Esophagus (tissue), 2 donors: ENCODE data around the gene GNB1L. TPM values are rescaled to one million over a fixed set of nuclear protein-coding genes. Genes with fewer than 3 reads are reported as not detected.

Source experiments
- H3K27ac ChIP-seq, 2 donors: one replicate each; pipeline ENCODE4 v1.5.1; 2013; ENCODE audit warnings: low read depth in 2 of 2, mild to moderate bottlenecking in 2 of 2, inconsistent platforms in 1 of 2, low read length in 1 of 2, moderate library complexity in 1 of 2
- H3K27me3 ChIP-seq, 2 donors: one replicate each; pipeline ENCODE4 v1.6.1; 2013; ENCODE audit warnings: low read length in 2 of 2, control low read depth in 1 of 2, mild to moderate bottlenecking in 1 of 2; ENCODE audit not compliant: insufficient read depth in 2 of 2, control insufficient read depth in 1 of 2
- H3K36me3 ChIP-seq, 2 donors: one replicate each; pipeline ENCODE4 v1.6.1; 2013; ENCODE audit warnings: low read length in 1 of 2; ENCODE audit not compliant: control insufficient read depth in 2 of 2, insufficient read depth in 2 of 2
- H3K4me1 ChIP-seq, 2 donors: one replicate each; pipeline ENCODE4 v1.6.1; 2013; ENCODE audit warnings: low read length in 1 of 2; ENCODE audit not compliant: control insufficient read depth in 2 of 2, insufficient read depth in 2 of 2
- H3K4me3 ChIP-seq, 2 donors: one replicate each; pipeline ENCODE4 v1.5.1; 2013; ENCODE audit warnings: low read length in 2 of 2, mild to moderate bottlenecking in 2 of 2, low read depth in 1 of 2, moderate library complexity in 1 of 2
- H3K9me3 ChIP-seq, 2 donors: one replicate each; pipeline ENCODE4 v1.6.1; 2013; ENCODE audit warnings: mild to moderate bottlenecking in 2 of 2, low read depth in 1 of 2, low read length in 1 of 2, moderate library complexity in 1 of 2; ENCODE audit not compliant: control insufficient read depth in 2 of 2, insufficient read depth in 1 of 2
- WGBS, 2 donors: extraction: QIAGEN DNeasy Blood & Tissue Kit; methylation state at CpG; one replicate each; pipeline ENCODE4 v1.1.7; 2013; 5-methylcytosine and 5-hydroxymethylcytosine counted together
- polyA plus RNA-seq, 2 donors: library from polyadenylated mRNA; stranded (reverse); fragments of 200-250 nt; gene quantifications; one replicate each; pipeline ENCODE4 v1.2.3, GENCODE V29; 2013
- donor health status: healthy with polysubstance abuse.
- donor health status: Bipolar disorder and iron deficiency.

Gene GNB1L
- polyA plus RNA-seq, 2 donors: 4.7 to 6.6 TPM

- Histone ChIP-seq H3K27me3 (no peaks in the 10 kb centered on the region), H3K4me1 (peaks cover 2 to 12% of the 10 kb centered on the region in 2 donors), H3K36me3 (peaks cover 0 to 4% of the 10 kb centered on the region in 2 donors), H3K27ac (no peak overlapping the region), H3K4me3 (no peak overlapping the region), H3K9me3 (no peaks in the 10 kb centered on the region)
- 76 to 84% methylated on average over 36 of the region's 36 CpGs for WGBS, 2 donors
These were observed 42.6 kb downstream of the GNB1L start for GRCh38 chr22:19811811-19812771.

- no peaks in the 10 kb centered on the region for H3K9me3 ChIP-seq
- H3K27me3 ChIP-seq: no peaks in the 10 kb centered on the region
- no peak overlapping the region for H3K4me3 ChIP-seq
- WGBS, 2 donors: 78 to 85% methylated on average over 12 of the region's 12 CpGs
- H3K4me1 ChIP-seq: peaks cover 3 to 21% of the 10 kb centered on the region in 2 donors
- no peak overlapping the region for H3K27ac ChIP-seq
- peaks cover 0 to 7% of the 10 kb centered on the region in 2 donors for H3K36me3 ChIP-seq
These were observed 43.5 kb downstream of the GNB1L start for GRCh38 chr22:19811211-19811621.

GRCh38 chr22:19810381-19811201, 44.1 kb downstream of the GNB1L start:
- H3K4me1 ChIP-seq: peaks cover 5 to 27% of the 10 kb centered on the region in 2 donors
- 60 to 71% methylated on average over 22 to 23 of the region's 23 CpGs for WGBS, 2 donors

GRCh38 chr22:19809741-19810140, 44.9 kb downstream of the GNB1L start:
- Histone ChIP-seq H3K36me3 (peaks cover 0 to 9% of the 10 kb centered on the region in 2 donors), H3K27me3 (no peaks in the 10 kb centered on the region), H3K4me1 (peaks cover 5 to 24% of the 10 kb centered on the region in 2 donors), H3K4me3 (no peak overlapping the region), H3K27ac (no peak overlapping the region), H3K9me3 (no peaks in the 10 kb centered on the region)
- WGBS, 2 donors: 89 to 92% methylated on average over 3 of the region's 3 CpGs

More at GRCh38 chr22:19810381-19811201, 44.1 kb downstream of the GNB1L start:
- Histone ChIP-seq H3K27me3 (no peaks in the 10 kb centered on the region), H3K9me3 (no peaks in the 10 kb centered on the region), H3K27ac (no peak overlapping the region), H3K4me3 (no peak overlapping the region), H3K36me3 (peaks cover 0 to 9% of the 10 kb centered on the region in 2 donors)

DNA sequence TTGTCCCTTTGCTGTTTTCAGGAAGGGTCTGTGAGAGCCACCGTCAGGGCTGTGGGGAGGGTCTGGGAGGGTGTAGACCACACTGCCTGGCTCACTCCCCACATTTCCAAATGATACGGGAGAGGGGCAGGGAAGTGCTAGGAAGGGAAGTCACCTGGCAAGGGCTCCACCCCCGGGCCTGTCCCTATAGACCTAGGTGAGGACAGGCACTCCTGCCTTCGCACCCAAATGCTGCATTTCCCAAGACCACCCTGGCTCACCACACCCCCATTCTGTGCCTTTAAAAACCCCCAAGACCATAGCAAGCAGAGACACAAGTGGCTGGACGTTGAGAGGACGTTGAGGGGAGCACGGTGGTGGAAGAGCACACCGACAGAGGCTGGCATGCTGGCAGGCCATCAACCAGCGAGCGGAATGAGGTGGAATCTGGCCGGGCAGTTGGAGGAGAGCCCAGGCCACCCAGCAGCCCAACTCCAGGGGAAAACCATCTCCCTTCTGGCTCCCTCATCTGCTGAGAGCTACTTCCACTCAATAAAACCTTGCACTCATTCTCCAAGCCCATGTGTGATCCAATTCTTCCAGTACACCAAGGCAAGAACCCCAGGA, 45.7 kb downstream of the GNB1L start:
- WGBS, 2 donors: 82 to 85% methylated on average over 11 of the region's 11 CpGs
- Histone ChIP-seq H3K36me3 (peaks cover 0 to 9% of the 10 kb centered on the region in 2 donors), H3K4me3 (no peak overlapping the region), H3K4me1 (peaks cover 5 to 24% of the 10 kb centered on the region in 2 donors), H3K9me3 (no peaks in the 10 kb centered on the region), H3K27me3 (no peaks in the 10 kb centered on the region), H3K27ac (no peak overlapping the region)

DNA sequence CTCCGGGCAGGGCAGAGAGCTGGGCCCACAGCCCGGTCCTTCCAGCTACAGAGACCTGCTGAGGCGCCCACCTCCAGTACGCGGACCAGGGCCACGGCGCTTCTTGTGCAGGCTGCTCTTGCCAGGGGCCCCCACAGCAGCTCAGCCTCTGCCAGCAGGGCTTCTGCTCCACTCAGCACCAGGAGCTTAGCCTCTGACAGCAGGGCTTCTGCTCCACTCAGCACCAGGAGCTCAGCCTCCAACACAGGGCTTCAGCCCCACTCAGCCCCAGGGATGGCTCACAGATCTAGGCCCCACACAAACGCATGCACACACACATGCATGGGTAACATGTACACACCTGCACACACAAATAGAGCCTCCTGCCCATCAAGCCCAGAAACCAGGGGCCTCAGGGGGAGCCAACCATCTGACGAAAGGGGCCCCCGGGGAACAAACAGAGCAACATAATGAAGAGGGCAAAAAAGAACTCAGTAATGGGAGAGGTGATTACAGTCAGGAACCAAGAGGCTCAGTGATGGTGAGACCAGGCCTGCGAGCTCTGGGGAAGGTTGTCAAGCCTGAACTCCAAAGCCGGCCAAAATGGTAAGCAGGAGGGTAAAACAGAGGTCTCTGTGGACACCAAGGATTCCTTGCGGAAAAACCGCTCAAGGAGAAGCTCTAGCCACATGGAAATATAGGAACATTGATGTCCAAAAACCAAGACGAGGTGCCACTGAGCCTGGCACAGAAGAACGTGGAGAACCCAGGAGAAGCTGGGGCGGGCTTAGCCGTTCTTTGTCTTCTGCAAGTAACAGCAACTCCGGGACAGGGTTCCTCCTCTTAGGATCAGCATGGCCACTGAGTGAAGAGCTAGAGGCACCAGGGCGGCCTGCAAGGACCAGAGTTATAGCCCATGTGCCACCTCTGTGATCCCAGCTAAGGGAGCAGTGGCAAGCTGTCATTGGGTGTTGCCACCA, 46.5 kb downstream of the GNB1L start:
- whole genome bisulfite sequencing, 2 donors: 93 to 94% methylated on average over 20 of the region's 20 CpGs
- Histone ChIP-seq H3K4me1 (peaks cover 5 to 30% of the 10 kb centered on the region in 2 donors), H3K4me3 (no peak overlapping the region)

DNA sequence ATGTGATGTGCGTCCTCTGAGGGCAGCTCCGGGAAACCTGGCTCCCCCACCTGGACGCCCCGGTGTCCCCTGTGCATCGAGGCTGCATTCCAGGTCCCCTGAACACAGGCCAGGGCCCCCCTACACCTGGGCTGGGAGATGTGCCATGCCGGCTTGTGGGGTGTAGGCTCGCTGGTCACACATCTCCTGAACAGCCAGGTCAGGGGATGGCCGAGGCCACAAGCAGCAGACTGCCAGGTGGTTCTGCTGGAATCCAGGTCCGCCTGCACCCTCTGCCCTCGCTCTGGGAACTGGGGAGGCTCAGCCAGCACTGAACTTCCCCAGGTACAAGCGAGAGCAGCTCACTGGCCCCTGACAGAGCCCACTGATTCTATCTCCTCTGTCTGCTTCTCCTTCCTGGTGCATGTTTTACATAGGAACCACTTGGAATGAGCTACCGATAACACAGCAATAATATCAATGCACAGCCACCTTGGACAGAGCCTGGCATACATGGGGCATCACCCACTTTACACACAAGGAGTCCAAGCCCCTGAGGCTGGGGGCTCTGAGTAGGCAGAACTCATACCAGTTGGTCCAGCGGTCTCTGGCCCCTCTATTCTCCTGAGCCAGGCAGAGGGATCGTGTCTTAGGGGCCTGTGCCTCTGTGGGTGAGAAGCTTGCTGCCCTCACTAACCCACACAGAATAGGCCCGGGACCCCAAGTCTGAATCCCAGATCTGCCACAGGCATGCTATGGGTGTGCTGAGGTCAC, 47.3 kb downstream of the GNB1L start:
- Histone ChIP-seq H3K27ac (peak overlapping the region; percentile 26 to 56), H3K4me3 (no peak overlapping the region), H3K27me3 (no peaks in the 10 kb centered on the region), H3K9me3 (no peaks in the 10 kb centered on the region), H3K36me3 (peaks cover 0 to 6% of the 10 kb centered on the region in 2 donors), H3K4me1 (peaks cover 5 to 30% of the 10 kb centered on the region in 2 donors)
- 78 to 85% methylated on average over 15 of the region's 15 CpGs for WGBS, 2 donors

More for the DNA sequence above, 46.5 kb downstream of the GNB1L start:
- no peak overlapping the region for H3K27ac ChIP-seq
- no peaks in the 10 kb centered on the region for H3K9me3 ChIP-seq
- no peaks in the 10 kb centered on the region for H3K27me3 ChIP-seq
- H3K36me3 ChIP-seq: peaks cover 0 to 9% of the 10 kb centered on the region in 2 donors
